ENCODE data around the gene AQP9.

AQP9 gene

GRCh38 chr15:58148120-58148519, 9.9 kb downstream of the AQP9 start:
- TF ChIP-seq FOXP2 (optimal IDR thresholded peaks at IDR 0.05; ENCODE audit: borderline replicate concordance, extremely low read depth, extremely low read length, insufficient read depth) (no peak), SIN3A (IDR thresholded peaks at IDR 0.05; ENCODE audit: borderline replicate concordance, insufficient read depth, low read length) (no peak), POLR2AphosphoS5 (IDR thresholded peaks at IDR 0.05; ENCODE audit: low read depth, low read length) (no peak), REST (IDR thresholded peaks at IDR 0.05; ENCODE audit: insufficient read depth in 1 of 2, low read depth in 2 of 2, low read length in 2 of 2) (no peak), TAF1 (IDR thresholded peaks at IDR 0.05; ENCODE audit: borderline replicate concordance, insufficient read depth, low read length) (no peak)

GRCh38 chr15:58148633-58149445, 10.7 kb downstream of the AQP9 start:
- no peak for TF ChIP-seq FOXP2 (optimal IDR thresholded peaks at IDR 0.05; ENCODE audit: borderline replicate concordance, extremely low read depth, extremely low read length, insufficient read depth)
- TF ChIP-seq SIN3A (IDR thresholded peaks at IDR 0.05; ENCODE audit: borderline replicate concordance, insufficient read depth, low read length), result no peak
- no peak for TF ChIP-seq POLR2AphosphoS5 (IDR thresholded peaks at IDR 0.05; ENCODE audit: low read depth, low read length)
- no peak for TF ChIP-seq TAF1 (IDR thresholded peaks at IDR 0.05; ENCODE audit: borderline replicate concordance, insufficient read depth, low read length)
- TF ChIP-seq REST (IDR thresholded peaks at IDR 0.05; ENCODE audit: insufficient read depth in 1 of 2, low read depth in 2 of 2, low read length in 2 of 2), result no peak

- TF ChIP-seq FOXP2 (optimal IDR thresholded peaks at IDR 0.05; ENCODE audit: borderline replicate concordance, extremely low read depth, extremely low read length, insufficient read depth), result no peak
- no peak for TF ChIP-seq TAF1 (IDR thresholded peaks at IDR 0.05; ENCODE audit: borderline replicate concordance, insufficient read depth, low read length)
- no peak for TF ChIP-seq POLR2AphosphoS5 (IDR thresholded peaks at IDR 0.05; ENCODE audit: low read depth, low read length)
- no peak for TF ChIP-seq SIN3A (IDR thresholded peaks at IDR 0.05; ENCODE audit: borderline replicate concordance, insufficient read depth, low read length)
- no peak for TF ChIP-seq REST (IDR thresholded peaks at IDR 0.05; ENCODE audit: insufficient read depth in 1 of 2, low read depth in 2 of 2, low read length in 2 of 2)
Observed at GRCh38 chr15:58154769-58155168, 16.6 kb downstream of the AQP9 start.

GRCh38 chr15:58159827-58160386, 21.7 kb downstream of the AQP9 start:
- TF ChIP-seq SIN3A (IDR thresholded peaks at IDR 0.05; ENCODE audit: borderline replicate concordance, insufficient read depth, low read length), result no peak
- no peak for TF ChIP-seq FOXP2 (optimal IDR thresholded peaks at IDR 0.05; ENCODE audit: borderline replicate concordance, extremely low read depth, extremely low read length, insufficient read depth)
- no peak for TF ChIP-seq TAF1 (IDR thresholded peaks at IDR 0.05; ENCODE audit: borderline replicate concordance, insufficient read depth, low read length)
- TF ChIP-seq REST (IDR thresholded peaks at IDR 0.05; ENCODE audit: insufficient read depth in 1 of 2, low read depth in 2 of 2, low read length in 2 of 2), result no peak
- TF ChIP-seq POLR2AphosphoS5 (IDR thresholded peaks at IDR 0.05; ENCODE audit: low read depth, low read length), result no peak

Measured in PFSK-1 (cell line).